VCaP (cell line): ENCODE data around the gene KCNK6.

Experiments used
- H3K27ac ChIP-seq: fragments of 450-650 bp; 2 replicates; pipeline ENCODE4 v1.5.1; 2017
- TF ChIP-seq, protein P1 (sequence below): fragments of 450-650 bp; conservative IDR thresholded peaks from 2 replicates; pipeline ENCODE4 v1.5.1; 2017; ENCODE audit warnings: mild to moderate bottlenecking, moderate library complexity

The KCNK6 gene

DNA sequence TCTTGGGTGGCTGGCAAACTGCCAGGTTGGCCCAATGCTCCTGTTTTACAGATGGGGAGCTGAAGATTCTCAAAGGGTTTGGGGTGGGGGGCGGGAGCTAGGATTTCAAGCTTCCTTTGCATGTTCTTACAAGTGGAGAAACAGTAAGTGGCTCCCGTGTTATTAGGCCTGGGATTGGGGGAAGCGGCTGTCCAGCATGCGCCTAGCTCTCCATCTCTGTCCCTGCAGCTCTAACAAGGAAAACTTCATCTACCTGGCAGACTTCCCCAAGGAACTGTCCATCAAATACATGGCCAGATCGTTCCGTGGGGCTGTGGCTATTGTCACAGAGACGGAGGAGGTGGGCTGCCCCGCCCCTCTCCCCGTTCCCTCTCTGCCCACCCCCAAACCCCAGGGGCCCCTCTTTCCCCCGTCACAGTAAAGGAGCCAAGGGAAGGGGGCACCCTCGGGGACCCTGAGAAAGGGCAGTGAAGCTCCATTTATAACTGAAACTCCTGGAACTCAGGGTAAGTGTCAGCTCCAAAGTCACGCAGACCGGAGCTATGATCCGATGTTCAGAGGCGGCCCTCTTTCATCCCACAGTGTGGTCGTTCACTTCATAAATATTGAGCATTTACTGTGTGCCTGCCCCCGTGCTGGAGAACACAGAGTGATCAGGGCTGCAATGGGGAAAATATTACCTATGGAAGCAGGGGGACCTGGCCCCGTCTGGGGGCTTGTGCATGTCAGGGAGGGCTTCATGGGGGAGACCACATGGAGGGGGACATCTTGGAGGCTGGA is 39.8 kb downstream of the KCNK6 start:
- H3K27ac ChIP-seq: no peak overlapping the region
- TF ChIP-seq, protein P1, sequence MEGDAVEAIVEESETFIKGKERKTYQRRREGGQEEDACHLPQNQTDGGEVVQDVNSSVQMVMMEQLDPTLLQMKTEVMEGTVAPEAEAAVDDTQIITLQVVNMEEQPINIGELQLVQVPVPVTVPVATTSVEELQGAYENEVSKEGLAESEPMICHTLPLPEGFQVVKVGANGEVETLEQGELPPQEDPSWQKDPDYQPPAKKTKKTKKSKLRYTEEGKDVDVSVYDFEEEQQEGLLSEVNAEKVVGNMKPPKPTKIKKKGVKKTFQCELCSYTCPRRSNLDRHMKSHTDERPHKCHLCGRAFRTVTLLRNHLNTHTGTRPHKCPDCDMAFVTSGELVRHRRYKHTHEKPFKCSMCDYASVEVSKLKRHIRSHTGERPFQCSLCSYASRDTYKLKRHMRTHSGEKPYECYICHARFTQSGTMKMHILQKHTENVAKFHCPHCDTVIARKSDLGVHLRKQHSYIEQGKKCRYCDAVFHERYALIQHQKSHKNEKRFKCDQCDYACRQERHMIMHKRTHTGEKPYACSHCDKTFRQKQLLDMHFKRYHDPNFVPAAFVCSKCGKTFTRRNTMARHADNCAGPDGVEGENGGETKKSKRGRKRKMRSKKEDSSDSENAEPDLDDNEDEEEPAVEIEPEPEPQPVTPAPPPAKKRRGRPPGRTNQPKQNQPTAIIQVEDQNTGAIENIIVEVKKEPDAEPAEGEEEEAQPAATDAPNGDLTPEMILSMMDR: no peak

DNA sequence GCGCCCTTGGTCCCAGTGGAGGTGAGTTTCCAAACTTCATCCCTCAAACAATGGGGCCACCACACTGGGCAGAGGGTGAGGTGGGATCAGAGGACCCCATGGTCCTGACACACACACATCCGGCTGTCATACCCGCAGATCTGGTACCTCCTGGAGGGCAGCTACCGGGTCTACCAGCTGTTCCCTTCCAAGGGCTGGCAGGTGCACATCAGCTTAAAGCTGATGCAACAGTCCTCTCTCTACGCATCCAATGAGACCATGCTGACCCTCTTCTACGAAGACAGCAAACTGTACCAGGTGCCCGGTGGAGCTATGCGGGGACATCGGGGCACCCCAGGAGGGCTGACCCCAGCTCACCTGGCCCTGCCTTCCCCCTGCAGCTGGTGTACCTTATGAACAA is 40.7 kb downstream of the KCNK6 start:
- TF ChIP-seq, protein P1: no peak
- no peak overlapping the region for H3K27ac ChIP-seq

DNA sequence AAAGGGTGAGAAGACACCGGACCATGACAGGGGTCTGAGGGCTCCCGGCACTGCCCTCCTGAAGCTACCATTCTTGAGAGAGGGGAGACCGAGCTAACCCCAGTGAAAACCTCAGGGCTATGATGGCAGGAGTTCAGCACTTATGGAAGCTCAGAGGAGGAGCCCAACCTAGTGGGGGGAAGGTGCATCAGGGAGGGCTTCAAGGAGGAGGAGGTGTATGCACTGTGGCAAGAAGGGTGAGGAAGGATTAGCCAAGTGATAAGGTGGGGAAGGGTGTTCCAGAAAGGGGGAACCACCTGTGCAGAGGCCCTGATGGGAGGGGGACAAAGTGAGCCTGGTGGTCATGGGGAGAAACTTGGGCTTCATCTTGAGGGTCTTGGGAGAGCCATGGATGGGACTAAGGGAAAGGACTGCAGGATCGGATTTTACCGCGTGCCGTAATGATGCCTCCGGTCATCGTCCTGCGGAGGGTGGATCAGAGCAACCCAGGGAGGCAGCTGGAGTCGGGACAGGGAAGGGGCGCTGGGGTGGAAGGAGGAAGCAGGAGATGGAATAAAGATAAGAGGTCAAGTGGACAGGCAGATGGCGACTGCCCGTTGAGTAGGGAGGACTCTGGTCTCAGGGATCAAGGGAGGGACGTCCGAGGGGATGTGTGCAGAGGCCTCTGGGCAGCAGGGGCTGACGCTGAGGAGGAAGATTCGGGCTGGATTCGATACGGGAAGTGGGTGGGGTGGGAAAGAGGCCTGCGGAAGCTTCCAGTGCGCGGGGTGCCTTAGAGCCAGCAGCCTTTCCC is 41.4 kb downstream of the KCNK6 start:
- TF ChIP-seq, protein P1: no peak
- H3K27ac ChIP-seq: peak overlapping the region; percentile 78

DNA sequence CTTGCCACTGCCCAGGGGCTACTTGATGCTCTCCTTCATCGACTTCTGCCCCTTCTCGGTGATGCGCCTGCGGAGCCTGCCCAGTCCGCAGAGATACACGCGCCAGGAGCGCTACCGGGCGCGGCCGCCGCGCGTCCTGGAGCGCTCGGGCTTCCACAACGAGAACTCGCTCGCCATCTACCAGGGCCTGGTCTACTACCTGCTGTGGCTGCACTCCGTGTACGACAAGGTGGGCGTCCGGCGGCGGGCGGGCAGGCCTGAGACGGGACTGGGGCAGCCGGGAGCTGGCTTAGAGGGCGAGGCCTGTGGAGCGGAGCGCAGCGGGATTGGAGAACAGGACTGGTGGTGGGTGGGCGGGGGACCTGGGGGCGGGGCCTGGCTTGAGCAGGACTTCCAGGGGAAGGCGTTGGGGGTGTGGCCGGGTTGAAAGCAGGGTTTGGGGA is 42.0 kb downstream of the KCNK6 start:
- H3K27ac ChIP-seq: peak overlapping the region; percentile 78
- TF ChIP-seq, protein P1: peak; percentile 29

DNA sequence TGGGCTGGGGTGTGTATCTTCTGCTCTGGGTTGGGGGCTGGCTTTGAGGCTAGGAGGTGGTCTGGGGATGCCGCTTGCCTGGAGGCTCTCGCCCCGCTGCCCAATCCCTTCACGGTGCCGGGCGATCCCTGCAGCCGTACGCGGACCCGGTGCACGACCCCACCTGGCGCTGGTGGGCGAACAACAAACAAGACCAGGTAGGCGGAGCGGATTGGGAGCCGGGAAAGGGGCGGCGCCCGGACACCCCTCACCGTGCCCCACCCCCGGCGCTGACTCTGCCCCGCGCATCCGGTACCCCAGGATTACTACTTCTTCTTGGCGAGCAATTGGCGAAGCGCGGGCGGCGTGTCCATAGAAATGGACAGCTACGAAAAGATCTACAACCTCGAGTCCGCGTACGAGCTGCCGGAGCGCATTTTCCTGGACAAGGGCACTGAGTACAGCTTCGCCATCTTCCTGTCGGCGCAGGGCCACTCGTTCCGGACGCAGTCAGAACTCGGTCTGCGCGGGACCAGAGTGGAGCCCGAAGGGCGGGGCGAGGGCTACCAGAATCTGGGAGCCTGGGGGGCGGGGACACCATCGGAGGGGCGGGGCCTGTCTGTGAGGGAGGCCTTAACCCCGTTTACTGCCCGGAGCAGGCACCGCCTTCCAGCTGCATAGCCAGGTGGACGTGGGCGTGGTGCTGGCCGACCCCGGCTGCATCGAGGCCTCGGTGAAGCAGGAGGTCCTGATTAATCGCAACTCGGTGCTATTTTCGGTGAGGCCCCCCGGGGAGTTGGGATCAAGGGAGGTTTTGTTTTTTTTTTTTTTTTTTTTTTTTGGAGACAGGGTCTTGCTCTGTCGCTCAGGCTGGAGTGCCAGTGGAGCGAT is 42.7 kb downstream of the KCNK6 start:
- H3K27ac ChIP-seq: peak overlapping the region; percentile 78
- TF ChIP-seq, protein P1: no peak

DNA sequence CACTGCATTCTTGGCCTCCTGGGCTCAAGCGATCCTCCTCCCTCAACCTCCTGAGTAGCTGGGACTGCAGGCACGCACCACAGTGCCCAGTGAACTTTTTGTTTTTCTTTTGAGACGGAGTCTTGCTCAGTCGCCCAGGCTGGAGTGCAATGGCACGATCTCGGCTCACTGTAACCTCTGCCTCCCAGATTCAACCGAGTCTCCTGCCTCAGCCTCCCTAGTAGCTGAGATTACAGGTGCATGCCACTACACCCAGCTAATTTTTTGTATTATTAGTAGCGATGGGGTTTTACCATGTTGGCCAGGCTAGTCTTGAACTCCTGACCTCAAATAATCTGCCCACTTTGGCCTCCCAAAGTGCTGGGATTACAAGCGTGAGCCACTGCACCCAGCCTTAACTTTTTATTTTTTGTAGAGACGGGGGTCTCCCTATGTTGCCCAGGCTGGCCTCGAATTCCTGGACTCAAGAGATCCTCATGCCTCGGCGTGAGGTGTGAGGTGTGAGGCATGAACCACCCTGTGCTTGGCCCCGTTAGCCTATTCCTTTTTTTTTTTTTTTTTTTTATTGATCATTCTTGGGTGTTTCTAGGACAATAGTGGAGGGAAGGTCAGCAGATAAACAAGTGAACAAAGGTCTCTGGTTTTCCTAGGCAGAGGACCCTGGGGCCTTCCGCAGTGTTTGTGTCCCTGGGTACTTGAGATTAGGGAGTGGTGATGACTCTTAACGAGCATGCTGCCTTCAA is 43.5 kb downstream of the KCNK6 start:
- H3K27ac ChIP-seq: peak overlapping the region; percentile 78

DNA sequence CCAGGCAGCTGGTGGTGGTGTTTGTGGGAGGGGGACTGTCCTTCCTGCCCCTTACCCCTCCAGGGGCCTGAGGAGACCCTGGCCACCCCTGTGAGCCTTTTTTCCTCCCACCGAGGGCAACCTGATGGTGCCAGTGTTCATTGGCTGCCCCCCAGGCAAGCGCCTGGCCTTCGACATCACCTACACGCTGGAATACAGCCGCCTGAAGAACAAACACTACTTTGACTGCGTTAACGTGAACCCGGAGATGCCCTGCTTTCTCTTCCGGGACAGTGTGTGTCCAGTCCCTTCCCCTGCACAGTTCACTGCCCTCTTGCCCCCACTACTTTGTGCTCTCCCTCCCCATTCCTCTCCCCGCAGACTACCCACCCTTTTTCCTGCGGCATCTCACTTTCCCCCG is 47.4 kb downstream of the KCNK6 start:
- TF ChIP-seq, protein P1: no peak
- H3K27ac ChIP-seq: no peak overlapping the region
